H9 (cell line): Measurements from ENCODE around the gene ARHGEF17. TPM values are rescaled to one million over a fixed set of nuclear protein-coding genes. Genes with fewer than 3 reads are reported as not detected.

Experiments
- DNase-seq: peaks from one replicate; pipeline ENCODE4 v3.0.0-alpha.2; 2017
- H2AFZ ChIP-seq: one replicate; pipeline ENCODE4 v1.6.1; 2013; ENCODE audit warnings: mild to moderate bottlenecking, low read length, control low read depth, moderate library complexity
- H2AK5ac ChIP-seq: 2 replicates; pipeline ENCODE4 v1.6.1; 2013; ENCODE audit warnings: low read length, control low read depth, mixed read lengths; ENCODE audit not compliant: insufficient read length
- H2BK120ac ChIP-seq: one replicate; pipeline ENCODE4 v1.6.1; 2013; ENCODE audit warnings: low read depth, mild to moderate bottlenecking, low read length, control low read depth, inconsistent platforms; ENCODE audit not compliant: poor library complexity, severe bottlenecking
- H2BK12ac ChIP-seq: 2 replicates; pipeline ENCODE4 v1.6.1; 2013; ENCODE audit warnings: low read length, control low read depth, mixed read lengths, low read depth; ENCODE audit not compliant: insufficient read length
- H2BK15ac ChIP-seq: 2 replicates; pipeline ENCODE4 v1.6.1; 2013; ENCODE audit warnings: low read depth, low read length, control low read depth
- H2BK20ac ChIP-seq: one replicate; pipeline ENCODE4 v1.6.1; 2013; ENCODE audit warnings: low read depth, mild to moderate bottlenecking, low read length, control low read depth, inconsistent platforms; ENCODE audit not compliant: poor library complexity, severe bottlenecking
- H2BK5ac ChIP-seq: 2 replicates; pipeline ENCODE4 v1.6.1; 2013; ENCODE audit warnings: low read length, control low read depth, mixed read lengths; ENCODE audit not compliant: insufficient read length
- H3K14ac ChIP-seq: 2 replicates; pipeline ENCODE4 v1.6.1; 2013; ENCODE audit warnings: low read length, control low read depth; ENCODE audit not compliant: insufficient read depth
- H3K18ac ChIP-seq: 2 replicates; pipeline ENCODE4 v1.6.1; 2013; ENCODE audit warnings: low read depth, mild to moderate bottlenecking, mixed read lengths, low read length, control low read depth; ENCODE audit not compliant: insufficient read length
- H3K23ac ChIP-seq: 2 replicates; pipeline ENCODE4 v1.6.1; 2013; ENCODE audit warnings: low read length, control low read depth, mixed read lengths, low read depth; ENCODE audit not compliant: insufficient read length
- H3K23me2 ChIP-seq: 2 replicates; pipeline ENCODE4 v1.6.1; 2013; ENCODE audit warnings: low read depth, mild to moderate bottlenecking, mixed read lengths, low read length, control low read depth; ENCODE audit not compliant: insufficient read length, poor library complexity, severe bottlenecking
- H3K27ac ChIP-seq: 2 replicates; pipeline ENCODE4 v1.5.1; 2013; ENCODE audit warnings: low read length, control low read depth, mixed read lengths, low read depth; ENCODE audit not compliant: insufficient read length
- H3K27me3 ChIP-seq: 2 replicates; pipeline ENCODE4 v1.6.1; 2013; ENCODE audit warnings: low read length, control low read depth, inconsistent platforms; ENCODE audit not compliant: insufficient read depth
- H3K4ac ChIP-seq: 2 replicates; pipeline ENCODE4 v1.6.1; 2013; ENCODE audit warnings: low read depth, mild to moderate bottlenecking, control low read depth, inconsistent platforms, low read length, moderate library complexity
- H3K4me1 ChIP-seq: 2 replicates; pipeline ENCODE4 v1.6.1; 2013; ENCODE audit warnings: low read length, control low read depth, inconsistent platforms; ENCODE audit not compliant: insufficient read depth
- H3K4me2 ChIP-seq: 2 replicates; pipeline ENCODE4 v1.6.1; 2013; ENCODE audit warnings: low read length, control low read depth, mixed read lengths; ENCODE audit not compliant: insufficient read length, insufficient read depth
- H3K56ac ChIP-seq: 2 replicates; pipeline ENCODE4 v1.6.1; 2013; ENCODE audit warnings: low read depth, mild to moderate bottlenecking, mixed read lengths, low read length, control low read depth; ENCODE audit not compliant: insufficient read length
- H3K79me1 ChIP-seq: 2 replicates; pipeline ENCODE4 v1.6.1; 2013; ENCODE audit warnings: low read depth, mild to moderate bottlenecking, moderate library complexity, low read length, control low read depth, inconsistent platforms; ENCODE audit not compliant: insufficient read depth, poor library complexity, severe bottlenecking
- H3K79me2 ChIP-seq: 2 replicates; pipeline ENCODE4 v1.6.1; 2013; ENCODE audit warnings: low read length, control low read depth, inconsistent platforms; ENCODE audit not compliant: insufficient read depth
- H3K9ac ChIP-seq: 2 replicates; pipeline ENCODE4 v1.6.1; 2013; ENCODE audit warnings: low read length, control low read depth, mixed read lengths; ENCODE audit not compliant: insufficient read length; ENCODE audit errors: extremely low read depth
- H3K9me3 ChIP-seq: one replicate; pipeline ENCODE4 v1.6.1; 2013; ENCODE audit warnings: low read depth, low read length, inconsistent platforms; ENCODE audit not compliant: control insufficient read depth
- H3T11ph ChIP-seq: one replicate; pipeline ENCODE4 v1.6.1; 2013; ENCODE audit warnings: mild to moderate bottlenecking, low read length, control low read depth, inconsistent platforms
- H4K20me1 ChIP-seq: one replicate; pipeline ENCODE4 v1.6.1; 2013; ENCODE audit not compliant: control insufficient read depth, insufficient read length, insufficient read depth
- H4K5ac ChIP-seq: 2 replicates; pipeline ENCODE4 v1.6.1; 2013; ENCODE audit warnings: low read depth, mild to moderate bottlenecking, mixed read lengths, low read length, control low read depth; ENCODE audit not compliant: insufficient read length
- H4K8ac ChIP-seq: replicated peaks from 2 replicates; pipeline ENCODE4 v1.6.1; 2013; ENCODE audit warnings: low read length, control low read depth, mixed read lengths, low read depth; ENCODE audit not compliant: insufficient read length
- H4K91ac ChIP-seq: 2 replicates; pipeline ENCODE4 v1.6.1; 2013; ENCODE audit warnings: low read depth, mild to moderate bottlenecking, moderate library complexity, mixed read lengths, low read length, control low read depth; ENCODE audit not compliant: insufficient read length
- H3K27ac Mint-ChIP-seq, 3 experiments: 2 replicates in 2 of 3; 3 replicates in 1 of 3; pipeline ENCODE4 v1.8.0; 2020 to 2021; ENCODE audit warnings: mixed read lengths in 3 of 3, mild to moderate bottlenecking in 1 of 3, moderate library complexity in 1 of 3
- H3K27me3 Mint-ChIP-seq: 2 replicates; pipeline ENCODE4 v1.8.0; 2021; ENCODE audit warnings: low read depth, mild to moderate bottlenecking, moderate library complexity, mixed read lengths
- H3K36me3 Mint-ChIP-seq, 3 experiments: 2 replicates in 2 of 3; 3 replicates in 1 of 3; pipeline ENCODE4 v1.8.0; 2020 to 2021; ENCODE audit warnings: low read depth in 3 of 3, mixed read lengths in 3 of 3; ENCODE audit not compliant: insufficient read depth in 1 of 3
- H3K4me1 Mint-ChIP-seq, 2 experiments: 2 replicates each; pipeline ENCODE4 v1.8.0; 2020; ENCODE audit warnings: mixed read lengths in 2 of 2
- H3K4me3 Mint-ChIP-seq, 2 experiments: 2 replicates in 1 of 2; 3 replicates in 1 of 2; pipeline ENCODE4 v1.8.0; 2020 to 2021; ENCODE audit warnings: mild to moderate bottlenecking in 2 of 2, mixed read lengths in 2 of 2, moderate library complexity in 1 of 2
- H3K9me3 Mint-ChIP-seq, 2 experiments: 2 replicates in 1 of 2; 3 replicates in 1 of 2; pipeline ENCODE4 v1.8.0; 2020; ENCODE audit warnings: mild to moderate bottlenecking in 2 of 2, mixed read lengths in 2 of 2, moderate library complexity in 1 of 2
- CTCF ChIP-seq: fragments of 200-600 bp; sonication (generic); conservative IDR thresholded peaks from 3 replicates; pipeline ENCODE4 v1.8.0; 2021; ENCODE audit warnings: antibody characterized with exemption, mild to moderate bottlenecking
- WGBS: extraction: QIAGEN DNeasy Blood & Tissue Kit; methylation state at CpG from one replicate; pipeline ENCODE4 v1.1.7; 2013; ENCODE audit warnings: missing lambda C conversion rate, low lambda C conversion rate, mixed read lengths; ENCODE audit not compliant: insufficient read length; ENCODE audit errors: extremely low coverage; 5-methylcytosine and 5-hydroxymethylcytosine counted together
- total RNA-seq: library from RNA; stranded (reverse); gene quantifications from 2 replicates; pipeline ENCODE4 v1.2.1, GENCODE V29; 2021

The ARHGEF17 gene
- total RNA-seq, 1 experiment from 2014 or later: 7.4 TPM

- Histone ChIP-seq H3T11ph (no peak overlapping the region), H3K27me3 (no peaks in the 10 kb centered on the region), H2AK5ac (no peak overlapping the region), H2BK120ac (no peak overlapping the region), H3K79me1 (no peaks in the 10 kb centered on the region), H2BK20ac (no peak overlapping the region), H3K9ac (no peak overlapping the region), H2BK12ac (no peak overlapping the region), H3K56ac (no peak overlapping the region), H3K23ac (no peak overlapping the region), H2BK15ac (no peak overlapping the region), H4K20me1 (no peaks in the 10 kb centered on the region), H3K4me1 (no peaks in the 10 kb centered on the region), H3K27ac (no peak overlapping the region), H3K9me3 (no peaks in the 10 kb centered on the region), H3K4ac (no peak overlapping the region), H2BK5ac (no peak overlapping the region), H4K91ac (no peak overlapping the region), H4K5ac (no peak overlapping the region), H3K79me2 (no peaks in the 10 kb centered on the region), H3K4me2 (no peak overlapping the region), H3K14ac (no peak overlapping the region), H2AFZ (no peak overlapping the region), H4K8ac (no peak overlapping the region), H3K23me2 (no peaks in the 10 kb centered on the region), H3K18ac (no peak overlapping the region)
- no CpG with 5 or more reads among the region's 4 CpGs for WGBS
- H3K9me3 Mint-ChIP-seq: no peaks in the 10 kb centered on the region
- no peaks in the 10 kb centered on the region; the same call in 1 of the 2 replicates for H3K27me3 Mint-ChIP-seq
- peaks cover 0 to 2% (median 0%) of the 10 kb centered on the region in 3 experiments; a peak in 1 of 7 replicates for H3K36me3 Mint-ChIP-seq
- no peak overlapping the region for H3K27ac Mint-ChIP-seq
- H3K4me3 Mint-ChIP-seq: no peak overlapping the region
- no peak for TF ChIP-seq CTCF
- no peak for DNase-seq
- peaks cover 26 to 43% of the 10 kb centered on the region in 2 experiments for H3K4me1 Mint-ChIP-seq
Observed at GRCh38 chr11:73384531-73384871, 76.4 kb downstream of the ARHGEF17 start.
